GM21619 (cell line): ENCODE results near the gene TRAM2.
"Not testable (repeated sequence)": the region's sequence is repeated elsewhere in the genome, so short reads cannot be mapped to it uniquely, and the experiment has no call there.

Experiments used
- ATAC-seq: cut with Tn5 transposase; IDR thresholded peaks from one replicate; pipeline ENCODE4 v1.9.1; 2021; ENCODE audit not compliant: unreplicated experiment

TRAM2 gene

GRCh38 chr6:52497652-52498408, 79.0 kb downstream of the TRAM2 start:
- ATAC-seq = peak; percentile 80

- ATAC-seq = no peak
Measured at GRCh38 chr6:52496631-52497030, 80.2 kb downstream of the TRAM2 start.

GRCh38 chr6:52495922-52496321, 80.9 kb downstream of the TRAM2 start:
- no peak for ATAC-seq

- no peak for ATAC-seq
Measured at GRCh38 chr6:52494298-52495072, 82.4 kb downstream of the TRAM2 start.

DNA sequence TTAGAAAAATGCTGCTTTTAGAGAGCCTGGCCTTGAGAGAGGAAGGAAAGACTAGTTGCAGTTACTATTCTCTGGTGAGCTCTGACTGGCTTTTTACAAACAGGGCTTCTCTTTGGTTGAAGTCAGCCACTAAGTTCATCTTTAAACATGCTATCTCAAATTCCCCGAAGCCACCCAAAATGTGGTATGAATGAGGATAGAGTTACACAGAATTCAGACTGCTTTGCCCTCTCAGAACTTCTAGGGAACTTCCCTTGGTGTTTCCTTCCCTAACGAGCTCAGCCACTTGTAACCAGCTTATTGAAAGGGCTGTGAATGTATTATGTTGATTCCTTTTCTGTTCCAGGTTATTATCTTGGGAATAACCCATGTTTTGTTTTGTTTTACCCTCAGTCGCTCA, 83.2 kb downstream of the TRAM2 start:
- ATAC-seq = no peak

DNA sequence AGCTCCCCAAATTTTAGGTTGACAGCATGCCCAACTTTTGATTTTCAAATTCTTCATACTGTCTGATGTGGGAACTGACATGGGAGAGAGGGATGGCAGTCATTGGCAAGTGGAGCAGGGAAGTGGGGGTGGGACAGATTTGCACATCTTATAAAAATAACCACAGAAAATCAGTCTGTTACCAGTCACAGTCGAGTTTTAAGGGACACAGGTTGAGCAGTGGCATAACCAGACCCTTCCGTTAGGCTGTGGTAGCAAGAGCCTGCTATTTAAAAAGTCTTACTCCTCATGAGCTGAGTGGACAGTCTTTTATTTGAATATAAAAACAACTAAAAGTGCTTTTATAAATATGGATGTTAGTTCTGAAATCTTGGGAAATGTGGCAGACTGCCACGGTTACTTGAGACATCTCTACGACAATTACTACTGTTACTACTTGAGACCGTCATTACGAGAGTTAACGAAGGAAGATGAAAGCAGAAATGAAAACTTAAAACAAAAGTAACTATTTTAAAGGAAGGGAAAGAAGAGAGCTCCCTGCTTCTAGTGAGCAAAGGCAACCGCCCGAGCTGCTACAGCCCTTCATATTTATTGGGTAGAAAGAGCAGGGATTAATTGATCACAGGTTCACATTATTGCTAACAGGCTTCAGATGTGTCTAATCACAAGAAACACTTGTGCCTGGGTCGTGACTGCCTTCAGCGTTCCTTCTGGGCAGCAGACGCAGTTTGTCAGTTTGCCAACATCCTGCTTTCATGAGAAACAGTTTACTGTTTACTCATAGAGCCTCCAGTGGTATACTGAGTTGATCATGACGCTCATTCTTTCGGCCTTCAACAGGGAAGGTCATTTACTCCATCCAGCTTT, 85.4 kb downstream of the TRAM2 start:
- ATAC-seq = peak; percentile 58

DNA sequence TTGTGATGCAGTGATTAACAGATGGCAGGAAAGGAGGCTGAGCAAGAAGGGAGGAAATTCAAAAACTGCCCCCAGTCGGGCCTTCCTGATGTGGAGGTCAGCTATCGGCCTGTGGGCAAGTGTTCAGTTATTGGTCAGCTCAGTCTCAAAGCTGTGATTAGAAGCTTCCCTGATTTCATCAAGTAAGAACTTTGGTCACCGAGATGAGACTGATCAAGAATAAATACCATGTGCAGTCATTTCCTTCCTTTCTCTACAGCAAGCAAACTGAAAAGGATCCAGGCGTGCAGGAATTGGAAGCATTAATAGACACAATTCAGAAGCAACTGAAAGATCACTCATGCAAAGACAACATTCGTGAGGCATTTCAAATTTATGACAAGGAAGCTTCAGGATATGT, 87.0 kb downstream of the TRAM2 start:
- no peak for ATAC-seq

GRCh38 chr6:52483671-52484003, 93.2 kb downstream of the TRAM2 start:
- ATAC-seq = no peak

DNA sequence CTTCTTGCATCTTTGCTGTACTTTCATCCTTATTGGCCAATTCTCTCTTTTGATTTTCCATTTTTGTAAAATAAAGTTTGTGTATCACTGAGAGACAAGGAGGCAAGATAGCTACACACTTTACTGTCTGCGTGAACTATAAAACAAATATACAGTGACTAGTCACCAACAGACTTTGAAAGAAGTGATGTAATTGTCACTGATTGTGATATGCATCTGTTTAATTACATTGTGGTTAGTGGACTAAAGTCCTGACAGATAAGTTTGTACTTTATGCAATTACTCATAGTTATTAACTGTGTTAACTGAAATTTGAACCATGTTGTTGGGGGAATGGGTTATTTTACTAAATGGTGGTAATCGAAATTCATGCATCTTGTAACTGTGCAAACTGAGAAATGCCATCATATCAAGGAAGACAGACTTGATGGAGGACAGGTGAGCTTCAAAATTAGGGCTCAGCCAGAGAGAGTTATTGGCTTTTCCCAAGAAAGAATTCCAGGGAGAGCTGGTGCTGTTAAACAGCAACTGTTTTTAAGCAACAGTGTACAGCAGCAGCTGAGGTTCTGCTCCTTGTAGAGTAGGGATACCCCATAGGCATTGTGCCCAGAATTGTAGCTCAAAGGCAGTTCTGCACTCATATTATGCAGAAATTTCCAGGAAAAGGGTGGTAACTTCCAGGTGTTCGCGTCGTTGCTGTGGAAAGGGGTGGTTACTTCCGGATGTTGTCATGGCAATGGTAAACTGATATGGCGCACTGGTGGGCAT, 93.8 kb downstream of the TRAM2 start:
- ATAC-seq = no peak

GRCh38 chr6:52475307-52475706, 101.6 kb downstream of the TRAM2 start:
- no peak for ATAC-seq

- ATAC-seq = no peak
Measured at GRCh38 chr6:52474173-52474572, 102.7 kb downstream of the TRAM2 start.

DNA sequence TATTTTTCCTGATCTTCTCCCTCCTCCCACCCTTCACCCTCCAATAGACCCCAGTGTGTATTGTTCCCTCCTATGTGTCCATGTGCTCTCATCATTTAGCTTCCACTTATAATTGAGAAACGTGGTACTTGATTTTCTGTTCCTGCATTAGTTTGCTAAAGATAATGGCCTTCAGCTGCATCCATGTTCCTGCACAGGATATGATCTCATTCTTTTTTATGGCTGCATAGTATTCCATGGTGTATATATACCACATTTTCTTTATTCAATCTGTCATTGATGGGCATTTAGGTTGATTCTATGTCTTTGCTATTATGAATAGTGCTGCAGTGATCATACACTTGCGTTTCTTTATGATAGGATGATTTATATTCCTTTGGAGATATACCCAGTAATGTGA, 115.7 kb downstream of the TRAM2 start:
- ATAC-seq = not testable (repeated sequence)

GRCh38 chr6:52457096-52457495, 119.8 kb downstream of the TRAM2 start:
- no peak for ATAC-seq

DNA sequence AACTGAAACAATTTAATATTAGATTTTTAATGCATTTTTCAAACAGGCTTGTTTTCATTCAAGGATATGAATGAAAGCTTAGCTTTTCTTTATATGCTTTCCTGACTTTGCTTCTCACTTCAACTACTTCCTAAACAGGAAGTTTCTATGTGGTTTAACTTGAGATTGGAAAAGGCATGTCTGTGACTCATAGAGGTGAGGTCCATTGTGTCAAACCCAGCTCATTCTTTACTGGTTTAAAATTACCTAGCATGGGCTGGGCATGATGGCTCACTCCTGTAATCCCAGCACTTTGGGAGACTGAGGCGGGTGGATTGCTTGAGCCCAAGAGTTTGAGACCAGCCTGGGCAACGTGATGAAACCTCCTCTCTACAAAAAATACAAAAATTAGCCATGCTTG, 122.3 kb downstream of the TRAM2 start:
- ATAC-seq = no peak
